ENCODE measurements around the gene KCNV2.
A peak's percentile ranks its signal among the peaks of the same experiment; 100 is the strongest.
"Not testable (repeated sequence)": the region's sequence is repeated elsewhere in the genome, so short reads cannot be mapped to it uniquely, and the experiment has no call there.

KCNV2 gene

DNA sequence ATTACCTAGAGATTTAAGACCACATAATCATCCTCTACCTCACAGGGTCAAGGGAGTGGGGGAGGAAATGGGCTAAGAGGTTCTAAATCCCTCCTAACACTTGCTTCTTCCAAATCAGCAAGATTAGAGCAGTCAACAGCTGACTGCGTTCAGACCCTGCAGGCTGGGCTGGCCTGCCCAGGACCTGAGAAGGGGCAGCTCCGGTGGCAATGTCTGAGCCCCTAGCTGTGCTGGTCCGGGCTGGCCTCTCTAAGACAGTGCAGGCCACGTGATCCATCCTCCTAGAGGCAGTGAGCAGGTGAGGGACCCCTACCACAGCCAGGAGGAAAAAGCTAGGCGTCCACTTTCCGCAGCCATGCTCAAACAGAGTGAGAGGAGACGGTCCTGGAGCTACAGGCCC, at the start of gene KCNV2:
KCNV2 (plus strand) TSS at position 126 of the 400 bp plus-strand sequence; CDS start at position 356, 230 bp downstream.
- DNase-seq, result no peak

DNA sequence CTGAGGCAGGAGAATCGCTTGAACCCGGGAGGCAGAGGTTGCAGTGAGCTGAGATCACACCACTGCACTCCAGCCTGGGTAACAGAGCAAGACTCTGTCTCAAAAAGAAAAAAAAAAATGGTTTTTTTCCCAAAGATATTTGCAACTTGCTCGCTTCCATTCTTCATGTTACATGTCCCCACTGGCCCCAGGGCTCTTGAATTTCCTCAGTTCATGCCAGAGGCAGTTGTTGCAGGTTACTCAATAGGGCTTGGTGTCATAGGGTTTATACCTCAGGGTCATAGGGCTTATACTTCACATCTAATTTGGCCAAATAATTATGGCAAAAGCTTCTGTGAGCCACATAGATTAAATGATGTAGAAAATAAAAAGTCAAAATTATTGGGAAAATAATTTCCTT, 44.1 kb upstream of the KCNV2 start:
- no peak for DNase-seq

DNA sequence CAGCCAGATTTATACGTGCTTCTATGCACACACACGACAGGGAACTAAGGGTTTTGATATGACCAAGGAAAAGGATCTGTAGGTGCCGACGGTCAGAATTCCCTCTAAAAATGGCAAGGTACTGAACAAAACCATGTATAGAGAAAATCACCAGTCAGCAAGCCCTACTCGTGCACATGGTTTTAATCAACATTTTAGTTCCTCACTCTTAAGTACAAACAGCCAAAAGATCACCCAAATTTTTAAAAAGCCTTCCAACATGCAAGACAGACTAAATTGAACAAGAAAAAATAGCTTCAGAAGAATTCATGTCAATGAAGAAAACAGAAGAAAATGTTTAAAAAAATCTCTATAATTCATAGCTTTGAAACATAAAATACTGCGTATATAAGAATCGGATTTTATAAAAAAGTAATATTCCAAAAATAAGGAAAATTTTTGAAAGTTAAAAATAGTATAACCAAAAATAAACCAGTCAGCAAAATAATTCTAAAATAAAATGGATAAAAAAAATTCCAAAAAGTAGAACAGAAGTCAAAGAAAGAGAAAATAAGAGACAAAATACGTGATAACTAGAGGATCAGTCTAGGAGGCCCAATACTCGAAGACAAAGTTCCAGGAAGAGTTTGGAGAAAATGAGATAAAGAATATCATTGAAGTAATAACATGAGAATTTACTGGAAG, 43.0 kb upstream of the KCNV2 start:
- no peak for DNase-seq

DNA sequence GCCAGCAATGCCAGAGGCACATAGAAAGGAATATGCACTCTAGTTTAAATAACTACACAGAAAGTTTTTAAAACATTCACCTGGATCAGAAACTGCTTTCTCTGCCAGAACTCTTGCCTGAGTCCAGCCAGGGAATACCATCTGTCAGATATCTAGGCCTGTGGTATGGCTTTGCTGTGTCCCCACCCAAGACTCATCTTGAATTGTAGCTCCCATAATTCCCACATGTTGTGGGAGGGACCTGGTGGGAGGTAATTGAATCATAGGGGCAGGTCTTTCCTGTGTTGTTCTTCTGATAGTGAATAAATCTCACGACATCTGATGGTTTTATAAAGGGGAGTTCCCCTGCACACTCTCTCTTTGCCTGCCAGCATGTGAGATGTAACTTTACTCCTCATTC, 41.5 kb upstream of the KCNV2 start:
- DNase-seq, result no peak

DNA sequence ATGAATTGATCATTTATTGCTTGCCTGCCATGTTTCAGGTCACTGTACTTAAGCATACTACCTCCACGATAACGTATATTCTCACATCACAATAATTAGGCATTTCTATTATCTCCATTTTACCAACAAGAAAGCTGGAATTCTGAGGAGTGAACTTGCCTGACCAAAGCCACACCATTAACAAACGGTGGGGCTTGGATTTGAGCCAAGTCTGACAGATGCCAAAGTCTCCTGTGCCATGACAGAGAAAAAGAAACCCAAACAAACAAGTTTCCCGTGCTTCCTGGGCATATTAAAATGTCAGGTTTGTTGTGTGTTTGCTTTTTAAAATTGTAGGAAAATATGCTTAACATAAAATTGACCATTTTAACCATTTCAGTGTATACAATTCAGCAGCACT, 40.8 kb upstream of the KCNV2 start:
- DNase-seq, result no peak

DNA sequence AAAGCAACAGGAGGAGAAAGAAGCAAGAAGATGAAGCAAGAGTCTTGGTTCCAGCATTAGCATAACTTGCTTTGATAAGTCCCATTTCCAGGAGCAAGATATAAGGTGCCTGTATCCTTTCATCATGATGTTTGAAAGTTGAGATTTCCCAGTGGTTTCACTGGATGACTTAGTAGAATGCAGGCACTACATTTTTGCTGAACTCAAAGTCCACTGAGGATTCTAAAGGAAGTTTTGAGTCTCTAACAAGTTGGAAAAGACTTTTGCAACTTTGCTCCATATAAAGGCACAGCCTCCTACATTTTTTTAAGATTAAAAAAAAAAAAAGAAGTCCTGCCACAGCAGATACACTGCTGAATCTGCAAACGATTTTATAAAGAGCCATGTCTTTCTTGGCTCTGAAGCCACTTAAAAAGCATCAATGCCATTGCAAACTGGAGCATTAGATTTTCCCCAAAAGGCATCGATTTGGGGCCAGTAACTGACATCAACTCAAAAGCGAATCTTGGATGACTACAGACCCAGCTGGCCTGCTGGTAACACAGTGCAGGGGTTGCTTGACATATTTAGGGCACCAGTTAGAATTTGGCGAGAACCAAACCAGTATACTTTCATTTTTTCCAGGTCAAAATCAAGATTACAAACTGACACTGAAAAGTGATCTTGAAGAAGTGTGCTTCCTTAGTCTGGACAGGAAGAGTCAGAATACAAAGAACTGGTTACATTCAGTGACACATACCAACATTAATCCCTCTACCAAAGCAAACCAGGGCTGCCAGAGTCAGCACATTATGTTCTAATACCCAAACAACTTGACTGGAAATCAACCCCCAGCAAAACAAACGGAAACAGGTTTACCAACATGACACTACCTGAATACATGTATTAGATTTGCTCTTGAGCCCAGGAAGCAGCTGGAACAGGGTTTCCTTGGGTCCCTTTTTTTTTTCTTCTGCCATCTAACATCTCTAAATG, 39.1 kb upstream of the KCNV2 start:
- peak; percentile 37 for DNase-seq

DNA sequence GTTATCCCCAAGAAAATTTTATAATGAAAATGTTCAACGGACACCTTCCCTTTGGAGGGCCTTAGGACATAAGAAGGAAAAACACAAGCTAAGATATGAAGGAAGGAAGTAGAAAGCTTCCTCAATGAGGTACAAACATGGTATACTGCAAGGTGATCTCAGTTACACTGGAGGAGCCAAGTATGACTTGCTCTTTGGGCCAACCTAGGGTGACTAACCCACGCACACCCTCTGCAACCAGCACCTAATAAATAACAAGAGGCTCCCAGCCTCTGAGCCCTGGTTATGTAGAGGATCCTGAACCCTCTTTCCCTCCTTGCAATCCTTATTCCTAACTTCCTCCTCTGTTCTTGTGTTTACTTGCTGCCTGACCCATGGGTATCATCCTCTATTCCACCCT, 38.3 kb upstream of the KCNV2 start:
- DNase-seq, result no peak

DNA sequence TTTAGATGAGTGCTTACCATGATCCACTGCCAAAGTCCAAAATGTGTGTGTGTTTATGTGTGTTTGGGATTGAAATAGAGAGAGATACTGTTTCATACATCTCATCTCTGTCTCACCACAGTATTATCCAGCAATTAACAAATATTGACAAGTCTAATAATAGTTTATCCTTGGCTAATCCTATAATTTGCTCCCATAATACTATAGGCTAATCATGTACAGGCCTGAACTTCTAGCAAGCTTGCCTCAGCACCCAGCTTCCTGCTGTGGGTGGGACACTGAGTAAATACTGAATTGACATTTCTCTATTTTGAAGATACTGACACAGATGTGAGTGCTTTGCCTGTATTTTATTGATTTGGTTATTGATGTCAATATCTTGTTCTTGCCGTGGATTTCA, 35.3 kb upstream of the KCNV2 start:
- DNase-seq, result no peak

DNA sequence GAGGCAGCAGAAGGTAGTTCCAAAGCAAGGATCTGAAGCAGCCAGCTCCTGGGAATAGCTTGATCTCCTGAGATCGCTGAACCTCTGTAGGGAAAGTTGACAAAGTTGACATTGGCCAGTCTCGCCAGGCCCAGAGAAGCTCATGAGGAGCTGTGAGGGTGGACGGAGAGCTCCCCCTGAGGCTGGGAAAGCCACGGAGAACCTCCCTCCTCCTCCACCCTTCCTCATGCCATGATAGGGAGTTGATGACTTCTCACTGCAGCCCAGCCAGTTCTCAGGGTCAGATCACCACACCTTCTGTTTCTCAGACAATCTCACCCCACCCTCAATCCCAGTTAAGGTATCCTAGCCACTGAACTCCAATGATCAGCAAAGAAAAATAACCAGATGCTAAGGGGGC, 30.4 kb upstream of the KCNV2 start:
- DNase-seq, result no peak

DNA sequence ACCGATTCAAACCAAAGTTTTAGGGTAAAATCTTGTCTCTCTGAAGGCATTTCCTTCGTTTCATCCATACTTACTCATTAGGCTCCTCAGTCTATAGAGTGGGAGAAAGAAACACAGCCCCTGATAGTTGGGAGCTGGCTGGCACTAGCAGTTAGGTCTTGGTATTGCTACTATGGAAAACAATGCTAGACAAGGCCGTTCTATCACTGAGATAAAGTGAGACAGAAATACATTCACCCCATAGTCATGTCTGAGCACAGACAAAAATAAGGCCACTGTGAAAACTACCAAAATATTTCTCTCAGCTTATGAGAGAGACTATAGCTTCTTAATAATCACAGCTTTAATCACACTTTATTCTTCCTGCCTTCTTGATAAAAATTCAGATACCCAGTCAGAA, 28.7 kb upstream of the KCNV2 start:
- DNase-seq, result no peak

DNA sequence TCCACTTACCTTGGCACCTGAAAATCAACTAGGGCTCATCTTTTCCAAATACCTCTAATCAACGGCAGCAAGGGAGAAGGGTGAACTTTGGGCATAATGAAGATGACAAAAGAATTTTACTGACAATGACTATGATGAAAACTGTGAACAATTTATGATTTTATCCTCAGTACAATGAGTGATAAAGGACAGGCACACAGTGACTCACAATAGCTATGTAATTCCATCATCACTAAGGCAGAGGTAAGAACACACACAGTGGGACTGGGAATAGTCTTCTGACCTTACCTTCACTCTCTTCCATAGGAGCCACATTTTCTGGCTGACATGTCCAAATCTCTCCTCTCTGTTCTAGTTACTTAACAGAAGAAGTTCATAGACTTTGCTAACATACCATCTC, 26.1 kb upstream of the KCNV2 start:
- no peak for DNase-seq

DNA sequence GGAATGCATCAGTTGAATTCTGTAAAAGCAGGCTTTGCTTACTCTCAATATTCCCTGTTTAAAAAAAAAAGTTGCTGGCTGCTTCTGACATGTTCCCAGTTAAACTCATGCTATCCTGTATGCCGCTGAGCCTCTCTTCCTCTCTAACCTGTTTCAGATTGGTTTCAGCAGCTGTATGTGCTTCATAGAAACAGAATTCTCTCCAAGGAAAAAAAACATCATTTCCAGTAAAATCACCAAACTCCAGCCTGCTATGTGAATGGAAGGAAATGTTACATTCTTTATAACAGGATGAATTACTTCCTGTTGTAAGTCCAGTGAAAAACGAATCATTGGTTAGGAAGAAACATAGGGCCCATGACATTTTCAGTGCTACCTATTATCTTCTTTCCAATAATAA, 25.7 kb upstream of the KCNV2 start:
- no peak for DNase-seq

DNA sequence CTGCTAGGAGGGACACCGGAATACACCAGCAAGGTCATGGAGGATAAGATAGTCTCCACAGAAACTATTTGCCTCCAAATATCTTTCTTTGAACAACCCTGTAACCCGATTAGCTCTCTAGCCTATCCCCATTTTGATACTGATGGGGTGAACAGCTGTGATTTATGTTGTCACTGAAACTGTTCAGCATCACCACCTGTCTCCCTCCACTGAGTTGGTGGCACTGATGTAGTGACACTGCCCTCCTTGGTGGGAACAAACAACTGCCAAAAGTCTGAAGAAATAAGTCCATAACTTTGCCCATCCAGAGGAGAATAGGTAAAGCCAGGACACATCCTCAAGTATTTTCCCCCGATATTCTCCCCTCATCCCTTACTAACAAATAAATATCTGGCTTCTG, 24.3 kb upstream of the KCNV2 start:
- no peak for DNase-seq

DNA sequence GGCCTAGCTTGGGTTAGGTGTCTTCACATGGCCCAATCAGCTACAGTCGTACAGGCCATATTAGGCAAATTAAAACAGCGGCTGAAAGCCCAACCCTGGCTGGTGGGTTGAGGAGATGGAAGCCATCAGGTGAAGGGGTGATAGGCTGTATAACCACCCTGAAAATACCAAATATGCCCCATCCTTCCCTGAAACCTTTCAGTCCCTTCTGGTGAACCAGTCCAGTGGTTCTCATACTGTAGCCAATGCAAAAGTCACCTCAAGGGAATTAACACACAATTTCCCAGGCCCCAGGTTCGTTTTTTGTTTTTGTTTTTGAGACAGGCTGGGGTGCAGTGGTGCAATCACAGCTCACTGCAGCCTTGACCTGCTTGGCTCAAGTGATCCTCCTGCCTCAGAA, 19.8 kb upstream of the KCNV2 start:
- no peak for DNase-seq

DNA sequence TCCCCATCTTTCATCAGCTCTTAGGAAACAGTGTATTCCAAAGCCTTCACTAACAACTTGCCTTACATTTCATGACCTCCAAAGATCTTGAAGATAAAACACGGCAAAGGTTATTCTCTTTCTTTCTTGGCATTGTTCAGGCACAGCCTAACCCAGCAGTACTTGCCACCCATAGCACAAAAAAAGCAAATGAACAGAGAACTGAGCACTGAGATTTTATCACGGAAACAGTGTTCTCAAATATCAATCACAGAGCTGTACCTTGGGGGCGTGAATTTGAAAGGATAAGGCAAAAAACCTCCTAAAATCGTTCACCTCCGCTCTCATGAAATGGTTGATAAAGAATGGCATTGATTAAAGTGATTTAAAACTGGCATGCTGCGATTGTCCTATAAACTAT, 16.9 kb upstream of the KCNV2 start:
- DNase-seq, result no peak

DNA sequence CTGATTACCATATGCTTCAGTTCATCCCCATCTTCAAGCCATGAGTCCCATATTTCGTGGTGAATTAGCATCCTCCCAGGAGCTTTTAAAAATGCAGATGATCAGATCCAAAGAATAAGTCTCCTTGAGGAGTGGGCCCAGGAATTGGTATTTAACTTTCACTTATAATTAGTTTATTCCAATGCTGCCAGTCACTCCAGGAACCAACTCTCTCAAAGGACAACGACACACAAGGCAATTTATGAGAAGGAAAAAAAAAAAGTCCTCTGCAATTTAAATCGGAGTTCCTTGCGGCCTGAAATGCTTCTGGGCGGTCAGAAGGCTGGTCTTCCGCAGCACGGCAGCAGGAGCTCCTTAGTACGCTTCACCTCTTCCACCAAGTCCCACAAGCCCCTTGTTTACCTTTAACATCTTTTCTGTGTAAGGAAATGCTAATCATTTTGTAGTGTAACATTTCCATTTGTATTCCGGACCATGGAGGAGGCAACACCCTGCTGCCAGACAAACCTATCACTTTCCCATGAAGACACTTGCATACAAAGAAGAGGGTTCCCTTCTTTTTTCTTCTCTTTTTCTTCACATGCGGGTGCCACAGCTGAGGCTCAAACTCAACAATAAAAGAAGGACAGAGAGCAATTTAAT, 16.3 kb upstream of the KCNV2 start:
- no peak for DNase-seq

DNA sequence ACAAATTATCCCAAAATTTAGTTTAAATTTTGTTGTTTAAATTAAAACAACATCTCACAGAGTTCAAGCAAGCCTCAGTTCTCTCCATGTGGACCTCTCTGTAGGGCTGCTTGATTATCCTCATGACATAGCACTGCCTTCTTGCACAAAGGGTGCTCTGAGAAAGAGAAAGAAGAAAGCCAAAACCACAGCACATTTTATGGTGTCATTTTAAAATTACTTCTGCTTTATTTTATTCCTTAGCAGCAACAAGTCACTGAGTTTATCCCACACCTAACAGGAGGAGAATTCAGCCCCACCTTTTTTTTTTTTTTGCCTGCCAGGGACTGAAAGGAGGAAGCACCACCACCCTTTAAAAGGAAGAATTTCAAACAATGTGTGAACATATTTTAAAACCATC, 12.8 kb upstream of the KCNV2 start:
- no peak for DNase-seq

DNA sequence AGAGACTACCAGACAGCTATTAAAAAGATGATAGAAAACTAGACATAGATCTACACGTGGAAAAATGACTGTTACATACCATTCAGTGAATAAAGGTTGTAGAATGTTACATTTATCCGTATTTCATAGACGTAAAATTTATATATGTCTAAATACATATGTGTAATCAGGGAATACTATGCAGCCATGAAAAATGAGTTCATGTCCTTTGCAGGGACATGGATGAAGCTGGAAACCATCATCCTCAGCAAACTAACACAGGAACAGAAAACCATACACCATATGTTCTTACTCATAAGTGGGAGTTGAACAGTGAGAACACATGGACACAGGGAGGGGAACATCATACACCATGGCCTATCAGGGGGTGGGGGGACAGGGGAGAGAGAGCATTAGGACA, 10.1 kb upstream of the KCNV2 start:
- not testable (repeated sequence) for DNase-seq

DNA sequence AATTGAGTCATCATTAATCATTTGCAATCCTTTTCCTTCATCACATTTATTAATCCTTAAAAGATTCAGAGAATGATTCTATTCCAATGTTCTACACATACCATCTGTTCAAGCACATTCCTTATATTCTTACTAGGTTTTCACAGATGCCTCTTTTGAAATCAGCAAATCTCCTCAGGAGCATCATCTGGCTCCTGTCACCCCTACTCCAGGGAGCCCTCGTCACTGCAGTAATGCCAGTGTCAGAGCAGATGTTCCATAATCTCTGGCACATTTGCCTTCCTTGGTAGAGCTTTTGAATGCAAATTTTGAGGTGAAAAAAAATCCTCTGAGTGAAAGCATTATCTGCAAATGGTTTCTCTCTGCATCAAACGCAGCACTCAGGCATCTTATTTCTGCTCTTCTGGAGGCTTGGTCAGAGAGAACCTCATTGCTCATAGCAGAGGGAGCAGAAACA, 7.6 kb upstream of the KCNV2 start:
- no peak for DNase-seq

DNA sequence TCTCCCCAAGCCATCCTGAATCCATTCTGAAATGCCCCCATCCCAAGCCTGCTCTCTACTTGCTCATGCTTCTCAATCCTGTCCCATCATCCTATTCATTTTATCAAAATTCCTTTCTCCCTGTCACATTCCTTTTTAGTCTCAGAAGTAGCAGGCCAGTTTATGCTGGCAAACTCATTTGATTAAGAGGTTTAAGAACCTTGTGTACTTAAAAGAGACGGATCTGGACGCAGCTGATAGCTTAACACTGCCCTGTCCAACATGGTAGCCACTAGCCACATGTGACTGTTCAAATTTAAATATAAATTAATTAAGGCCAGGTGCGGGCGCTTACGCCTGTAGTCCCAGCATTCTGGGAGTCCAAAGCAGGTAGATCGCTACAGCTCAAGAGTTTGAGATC, 5.6 kb upstream of the KCNV2 start:
- no peak for DNase-seq

DNA sequence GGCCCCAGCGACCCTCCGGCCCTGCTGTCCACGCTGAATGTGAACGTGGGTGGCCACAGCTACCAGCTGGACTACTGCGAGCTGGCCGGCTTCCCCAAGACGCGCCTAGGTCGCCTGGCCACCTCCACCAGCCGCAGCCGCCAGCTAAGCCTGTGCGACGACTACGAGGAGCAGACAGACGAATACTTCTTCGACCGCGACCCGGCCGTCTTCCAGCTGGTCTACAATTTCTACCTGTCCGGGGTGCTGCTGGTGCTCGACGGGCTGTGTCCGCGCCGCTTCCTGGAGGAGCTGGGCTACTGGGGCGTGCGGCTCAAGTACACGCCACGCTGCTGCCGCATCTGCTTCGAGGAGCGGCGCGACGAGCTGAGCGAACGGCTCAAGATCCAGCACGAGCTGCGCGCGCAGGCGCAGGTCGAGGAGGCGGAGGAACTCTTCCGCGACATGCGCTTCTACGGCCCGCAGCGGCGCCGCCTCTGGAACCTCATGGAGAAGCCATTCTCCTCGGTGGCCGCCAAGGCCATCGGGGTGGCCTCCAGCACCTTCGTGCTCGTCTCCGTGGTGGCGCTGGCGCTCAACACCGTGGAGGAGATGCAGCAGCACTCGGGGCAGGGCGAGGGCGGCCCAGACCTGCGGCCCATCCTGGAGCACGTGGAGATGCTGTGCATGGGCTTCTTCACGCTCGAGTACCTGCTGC, 839 bp downstream of the KCNV2 start:
- no peak for DNase-seq

DNA sequence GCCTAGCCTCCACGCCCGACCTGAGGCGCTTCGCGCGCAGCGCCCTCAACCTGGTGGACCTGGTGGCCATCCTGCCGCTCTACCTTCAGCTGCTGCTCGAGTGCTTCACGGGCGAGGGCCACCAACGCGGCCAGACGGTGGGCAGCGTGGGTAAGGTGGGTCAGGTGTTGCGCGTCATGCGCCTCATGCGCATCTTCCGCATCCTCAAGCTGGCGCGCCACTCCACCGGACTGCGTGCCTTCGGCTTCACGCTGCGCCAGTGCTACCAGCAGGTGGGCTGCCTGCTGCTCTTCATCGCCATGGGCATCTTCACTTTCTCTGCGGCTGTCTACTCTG, 1.4 kb downstream of the KCNV2 start:
- DNase-seq, result no peak

DNA sequence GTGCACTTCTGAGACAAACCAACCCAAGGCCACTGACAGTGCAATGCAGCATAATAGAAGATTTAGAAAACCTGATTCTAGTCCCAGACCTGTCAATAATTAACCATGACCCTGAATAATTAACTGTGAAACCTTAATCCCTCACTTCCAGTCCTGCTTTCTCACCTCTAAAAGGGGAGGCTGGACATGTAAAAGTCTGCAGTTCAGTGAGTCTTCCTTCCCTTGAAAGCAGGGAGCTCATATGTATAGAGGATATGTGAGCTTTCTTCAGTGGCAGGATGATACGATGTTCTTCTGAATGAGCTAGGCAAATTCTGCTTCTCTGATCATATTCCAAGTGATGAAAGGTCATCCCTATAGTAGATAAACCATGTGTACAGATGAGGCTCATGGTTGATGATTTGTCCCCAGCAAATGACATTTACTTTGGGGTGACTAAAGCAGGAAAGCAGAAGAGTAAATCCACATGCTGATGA, 2.9 kb downstream of the KCNV2 start:
- no peak for DNase-seq

Data from NCI-H2029 (cell line).